HG02943 (cell line): ENCODE measurements around the gene GUCY2D.
"Not testable (repeated sequence)": the region's sequence is repeated elsewhere in the genome, so short reads cannot be mapped to it uniquely, and the experiment has no call there.

Source experiments
- ATAC-seq: cut with Tn5 transposase; IDR thresholded peaks from one replicate; pipeline ENCODE4 v1.9.1; 2021; ENCODE audit warnings: mild to moderate bottlenecking, low read depth, moderate library complexity; ENCODE audit not compliant: unreplicated experiment

Gene GUCY2D

DNA sequence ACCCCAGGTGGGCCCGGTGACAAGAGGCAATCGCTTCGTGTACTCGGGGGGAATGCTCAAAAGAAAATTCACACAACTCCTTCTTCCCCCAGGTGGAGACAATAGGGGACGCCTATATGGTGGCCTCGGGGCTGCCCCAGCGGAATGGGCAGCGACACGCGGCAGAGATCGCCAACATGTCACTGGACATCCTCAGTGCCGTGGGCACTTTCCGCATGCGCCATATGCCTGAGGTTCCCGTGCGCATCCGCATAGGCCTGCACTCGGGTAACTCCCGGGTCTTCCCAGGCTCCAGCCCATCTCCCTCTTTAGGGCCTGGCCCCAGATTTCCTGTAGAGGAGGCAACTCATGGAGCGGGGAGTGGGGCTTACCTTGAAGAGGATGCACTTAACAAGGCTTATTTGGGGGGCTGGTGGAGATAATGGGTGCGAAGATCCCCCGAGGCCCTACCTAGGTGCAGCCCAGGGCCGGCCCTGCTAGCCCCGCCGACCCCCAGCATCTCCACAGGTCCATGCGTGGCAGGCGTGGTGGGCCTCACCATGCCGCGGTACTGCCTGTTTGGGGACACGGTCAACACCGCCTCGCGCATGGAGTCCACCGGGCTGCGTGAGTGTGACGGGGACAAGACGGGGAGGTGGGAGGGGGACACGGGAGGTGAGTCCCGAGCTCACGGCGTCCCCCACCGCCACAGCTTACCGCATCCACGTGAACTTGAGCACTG, 13.0 kb downstream of the GUCY2D start:
- no peak for ATAC-seq

- no peak for ATAC-seq
Measured at GRCh38 chr17:8015957-8016631, 13.7 kb downstream of the GUCY2D start.

DNA sequence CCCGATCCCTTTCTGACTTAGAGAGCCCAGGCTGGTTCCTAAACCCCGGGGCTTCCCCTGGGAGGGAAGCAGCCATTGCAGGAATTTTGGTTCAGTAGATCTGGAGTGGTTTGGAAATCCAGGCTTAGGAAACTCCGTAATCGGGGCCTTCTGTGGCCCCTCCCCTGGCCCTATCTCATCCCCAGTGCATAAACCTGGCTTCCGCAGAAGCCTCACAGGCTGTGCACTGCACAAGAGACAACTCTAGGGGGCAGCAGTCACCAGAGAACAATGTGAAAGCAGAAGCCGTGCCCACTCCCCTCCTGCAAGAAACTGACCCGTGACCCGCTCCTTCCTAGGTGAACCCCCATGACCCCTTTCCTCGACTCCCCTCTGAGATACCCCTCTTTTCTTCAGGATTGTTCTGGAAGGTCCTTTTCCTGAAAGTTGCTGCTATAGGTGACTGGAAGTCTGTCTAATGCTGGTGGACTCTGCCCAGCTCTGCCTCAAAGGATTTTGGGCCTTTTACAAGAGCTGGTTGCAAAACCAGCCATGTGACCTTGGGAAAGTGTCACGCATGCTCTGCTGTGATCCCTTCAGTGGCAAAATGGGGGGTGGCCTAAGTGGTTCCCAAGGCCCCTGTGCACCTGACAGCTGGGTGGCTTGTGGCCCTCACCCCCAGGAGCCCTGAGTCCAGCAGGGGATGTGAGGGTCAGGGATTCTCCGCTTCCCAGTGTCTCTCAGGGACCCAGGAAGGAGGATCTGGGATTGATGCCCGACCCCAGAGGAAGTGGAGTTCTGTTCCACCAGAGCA, 14.4 kb downstream of the GUCY2D start:
- no peak for ATAC-seq

DNA sequence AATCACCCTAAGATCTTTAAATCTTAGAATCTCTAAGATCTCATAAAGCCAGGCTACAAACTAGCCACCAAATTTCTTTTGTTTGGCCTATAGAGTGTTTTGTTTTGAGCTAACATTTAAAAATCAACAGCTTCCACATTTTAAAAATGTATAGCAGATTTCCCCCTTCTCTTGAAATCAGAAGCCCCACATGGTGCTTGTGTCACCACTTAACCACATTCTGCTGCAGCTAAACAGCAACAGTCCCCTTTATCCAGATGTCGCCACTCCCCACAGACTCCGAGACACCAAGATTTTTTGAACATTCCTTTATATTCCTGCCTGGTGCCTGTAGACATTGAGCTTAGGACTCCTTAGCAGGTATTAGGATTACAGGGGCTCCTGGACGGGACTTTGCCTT, 16.0 kb downstream of the GUCY2D start:
- no peak for ATAC-seq

DNA sequence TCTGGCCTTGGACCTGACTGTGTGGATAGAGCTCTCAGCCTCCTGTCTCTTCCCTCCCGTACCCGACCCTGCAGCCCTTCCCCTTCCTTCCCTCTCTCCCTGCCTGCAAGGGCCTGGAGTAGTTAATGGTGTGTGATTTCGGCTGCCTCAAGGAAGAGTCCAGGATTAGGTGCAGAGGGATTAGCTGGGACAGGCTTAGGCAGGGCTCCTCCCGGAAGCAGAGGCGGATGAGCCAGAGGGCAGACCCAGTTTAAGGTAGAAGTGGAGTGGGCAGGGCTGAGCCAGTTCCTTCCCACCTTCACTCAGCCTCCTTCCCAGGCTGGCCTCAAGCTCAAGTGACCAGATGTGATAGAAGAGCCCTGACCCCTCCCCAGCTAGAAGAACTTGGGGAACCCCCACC, 16.8 kb downstream of the GUCY2D start:
- ATAC-seq, result no peak

GRCh38 chr17:8019665-8020650, 17.5 kb downstream of the GUCY2D start:
- ATAC-seq, result no peak

GRCh38 chr17:8020776-8021564, 18.6 kb downstream of the GUCY2D start:
- no peak for ATAC-seq

GRCh38 chr17:8021565-8022359, 19.3 kb downstream of the GUCY2D start:
- ATAC-seq, result no peak

DNA sequence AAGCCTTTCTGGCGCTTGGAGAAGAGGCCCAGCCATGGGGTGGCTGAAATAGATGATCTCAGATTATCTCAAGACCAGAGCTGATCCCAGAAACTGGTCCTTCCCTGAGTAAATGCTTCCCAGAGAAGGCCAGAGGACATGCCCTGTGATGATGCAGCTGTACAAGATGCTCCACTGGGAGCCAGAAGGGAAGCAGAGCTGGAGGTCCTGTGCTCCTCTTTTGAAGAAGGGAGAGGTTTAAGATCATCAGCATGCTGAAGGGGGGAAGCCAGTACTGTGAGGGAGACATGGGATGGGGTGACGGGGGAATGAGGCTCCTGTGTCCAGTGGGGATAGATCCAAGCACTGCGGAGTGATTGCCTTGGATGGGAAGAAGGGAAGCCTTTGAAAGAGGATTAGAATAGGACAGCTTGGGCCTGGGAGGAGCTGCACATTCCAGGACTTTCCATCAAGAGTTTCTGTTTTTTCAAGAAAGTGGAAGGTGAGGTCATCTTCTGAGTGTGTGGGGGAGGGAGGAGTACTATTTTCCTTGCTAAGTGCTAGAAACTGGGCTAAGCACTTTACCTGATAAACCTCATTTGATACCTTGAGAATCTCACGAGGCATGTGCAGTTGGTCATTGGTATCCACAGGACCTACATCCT, 20.1 kb downstream of the GUCY2D start:
- no peak for ATAC-seq

GRCh38 chr17:8024161-8024560, 21.7 kb downstream of the GUCY2D start:
- ATAC-seq, result not testable (repeated sequence)

DNA sequence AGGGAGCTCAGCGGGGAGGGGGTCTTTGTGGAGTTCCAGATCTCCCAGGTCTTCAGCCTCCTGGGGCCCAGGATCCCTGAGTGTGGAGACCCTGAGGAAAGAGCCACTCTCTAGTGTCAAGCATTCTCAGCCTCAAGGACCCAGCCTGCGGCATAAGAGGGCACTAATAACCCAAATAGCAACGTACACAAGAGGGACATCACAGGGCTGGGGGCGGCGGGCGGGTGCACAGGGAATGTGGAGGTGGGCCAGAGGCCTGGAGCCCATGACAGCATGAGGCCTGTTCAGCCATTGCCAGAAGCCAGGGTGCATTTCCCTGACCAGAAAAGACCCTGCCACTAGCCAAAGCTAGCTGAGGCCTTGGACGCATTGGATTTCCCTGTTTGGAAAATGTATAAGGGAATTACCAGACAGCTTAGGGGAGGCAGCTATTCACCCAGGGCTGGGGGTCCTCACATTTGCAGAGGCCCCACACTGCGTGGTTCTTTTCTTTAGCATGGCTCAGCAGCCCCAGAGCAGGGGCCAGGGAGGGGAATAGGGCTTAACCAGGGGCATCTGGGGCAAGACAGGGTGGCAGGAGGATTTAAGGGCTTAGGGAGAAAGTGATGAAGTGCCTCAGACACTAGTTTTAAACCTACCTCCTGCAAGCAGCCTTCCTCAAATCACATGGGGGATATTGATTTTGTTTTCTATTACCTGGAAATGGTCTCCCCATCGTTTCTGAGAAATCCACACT, 22.9 kb downstream of the GUCY2D start:
- no peak for ATAC-seq

DNA sequence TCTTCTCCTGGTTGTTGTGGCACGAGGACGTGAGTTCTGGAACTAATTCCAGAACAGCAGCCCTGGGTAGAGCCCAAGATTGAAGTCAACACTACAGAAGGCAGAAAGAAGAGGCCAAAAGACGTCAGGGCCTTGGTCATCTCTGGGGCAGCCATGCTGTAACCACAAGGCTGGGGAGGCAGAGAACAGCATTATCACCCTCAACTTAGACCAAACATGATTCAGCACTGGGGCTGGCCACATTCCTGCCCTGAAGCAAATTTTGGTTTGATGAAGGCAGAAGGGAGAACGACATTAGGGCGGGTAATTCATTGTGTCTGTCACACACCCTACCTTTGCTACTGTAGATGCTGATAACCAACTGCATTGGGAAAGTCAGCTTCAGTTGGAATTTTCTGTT, 26.7 kb downstream of the GUCY2D start:
- no peak for ATAC-seq

DNA sequence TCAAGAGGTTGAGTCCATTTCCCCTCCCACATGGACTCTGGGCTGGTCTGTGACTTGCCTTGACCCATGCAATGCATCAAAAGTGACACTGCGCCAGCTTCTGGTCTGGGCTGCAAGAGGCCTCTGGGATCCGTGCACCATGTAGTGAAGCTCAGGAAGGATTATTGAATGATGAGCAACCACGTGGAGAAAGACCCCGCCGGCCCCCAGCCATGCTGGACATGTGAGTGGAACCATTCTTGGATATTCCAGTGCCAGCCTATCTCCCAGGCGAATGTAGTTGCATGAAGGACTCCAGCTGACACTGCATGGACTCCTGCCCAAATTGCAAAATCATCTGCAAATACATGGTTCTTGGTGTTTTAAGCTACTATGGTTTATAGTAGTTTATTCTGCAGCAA, 28.8 kb downstream of the GUCY2D start:
- no peak for ATAC-seq

- no peak for ATAC-seq
Measured at GRCh38 chr17:8031950-8032349, 29.5 kb downstream of the GUCY2D start.

DNA sequence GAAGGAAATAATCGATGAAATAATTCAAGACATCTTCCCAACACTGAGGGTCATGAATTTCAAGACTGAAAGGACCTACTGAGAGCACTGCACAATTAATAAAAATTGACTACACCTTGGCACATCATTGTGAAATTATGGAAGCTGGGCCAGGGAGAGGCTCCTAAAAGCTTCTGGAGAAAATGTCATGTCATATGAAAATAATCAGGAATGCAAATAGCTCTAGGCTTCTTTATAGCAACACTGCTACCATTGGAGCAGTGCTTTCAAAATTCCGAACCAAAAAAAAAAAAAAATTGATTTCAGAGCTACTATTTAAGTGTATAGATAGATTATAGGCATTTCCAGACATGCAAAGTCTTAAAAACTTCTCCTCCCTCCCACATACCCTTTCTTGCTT, 30.0 kb downstream of the GUCY2D start:
- no peak for ATAC-seq

DNA sequence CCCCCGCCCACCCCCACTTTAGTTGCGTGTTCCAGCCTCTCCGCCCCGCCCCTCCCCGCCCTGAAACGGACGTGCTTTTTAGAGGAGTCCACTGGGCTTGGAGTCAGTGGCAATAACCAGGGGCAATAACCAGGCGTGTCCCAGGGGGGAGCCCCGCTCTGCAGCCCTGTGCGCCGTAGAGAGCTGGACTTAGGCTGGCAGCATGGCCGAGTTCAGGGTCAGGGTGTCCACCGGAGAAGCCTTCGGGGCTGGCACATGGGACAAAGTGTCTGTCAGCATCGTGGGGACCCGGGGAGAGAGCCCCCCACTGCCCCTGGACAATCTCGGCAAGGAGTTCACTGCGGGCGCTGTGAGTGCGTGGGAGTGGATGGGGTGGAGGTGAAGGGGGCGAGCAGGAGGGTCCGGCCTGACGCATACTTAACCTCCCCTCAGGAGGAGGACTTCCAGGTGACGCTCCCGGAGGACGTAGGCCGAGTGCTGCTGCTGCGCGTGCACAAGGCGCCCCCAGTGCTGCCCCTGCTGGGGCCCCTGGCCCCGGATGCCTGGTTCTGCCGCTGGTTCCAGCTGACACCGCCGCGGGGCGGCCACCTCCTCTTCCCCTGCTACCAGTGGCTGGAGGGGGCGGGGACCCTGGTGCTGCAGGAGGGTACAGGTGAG, 36.7 kb downstream of the GUCY2D start, which contains the start of gene ALOX15B:
Gene ALOX15B (plus strand): TSS at position 106 of the 657 bp plus-strand sequence. CDS start 97 bp downstream, at position 203.
- no peak for ATAC-seq

DNA sequence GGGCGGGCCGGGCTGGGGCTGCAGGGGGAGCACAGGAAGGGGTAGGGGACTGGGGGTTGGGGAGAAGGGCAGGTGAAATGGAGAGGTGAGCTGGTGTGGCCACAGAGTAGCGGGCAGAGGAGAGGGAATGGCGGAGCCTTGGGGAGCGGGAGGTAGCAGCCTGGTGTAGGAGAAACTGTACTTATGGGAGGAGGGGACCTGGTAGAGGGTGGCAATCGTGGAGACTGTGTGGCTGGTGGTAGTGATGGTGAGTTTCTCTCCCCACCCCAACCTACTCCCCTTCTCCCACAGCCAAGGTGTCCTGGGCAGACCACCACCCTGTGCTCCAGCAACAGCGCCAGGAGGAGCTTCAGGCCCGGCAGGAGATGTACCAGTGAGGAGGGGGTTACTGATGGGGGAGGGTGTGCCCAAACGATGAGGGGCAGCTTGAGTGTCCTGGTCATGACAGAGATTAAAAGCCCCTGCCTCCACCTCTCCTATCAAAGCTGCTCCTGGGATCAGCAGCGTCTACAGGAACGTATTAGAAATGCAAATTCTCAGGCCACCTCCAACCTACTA, 37.3 kb downstream of the GUCY2D start:
- no peak for ATAC-seq
